Liver (tissue), 3 donors: ENCODE results near the gene MTFR1L.

Experiments used
- EGR1 ChIP-seq, 2 donors: IDR thresholded peaks; 2 replicates each; pipeline ENCODE4 v1.6.1; 2016 to 2018; ENCODE audit warnings: antibody characterized with exemption in 2 of 2, low read depth in 2 of 2
- JUND ChIP-seq, 2 donors: IDR thresholded peaks; 2 replicates each; pipeline ENCODE4 v1.6.1; 2016; ENCODE audit warnings: antibody characterized with exemption in 2 of 2
- NR2F2 ChIP-seq: IDR thresholded peaks from 2 replicates; pipeline ENCODE4 v1.6.1; 2016; ENCODE audit warnings: antibody characterized with exemption
- RAD21 ChIP-seq, 2 donors: IDR thresholded peaks; 2 replicates each; pipeline ENCODE4 v1.6.1; 2016; ENCODE audit warnings: antibody characterized with exemption in 2 of 2, mild to moderate bottlenecking in 2 of 2
- TAF1 ChIP-seq: conservative IDR thresholded peaks from 2 replicates; pipeline ENCODE4 v1.6.1; 2016; ENCODE audit warnings: antibody characterized with exemption, mild to moderate bottlenecking
- YY1 ChIP-seq: IDR thresholded peaks from 2 replicates; pipeline ENCODE4 v1.6.1; 2016; ENCODE audit warnings: antibody characterized with exemption, mild to moderate bottlenecking
- TF ChIP-seq, protein P1 (sequence below): fragments of 150-350 bp; IDR thresholded peaks from 2 replicates; pipeline ENCODE4 v1.5.1; 2017; ENCODE audit warnings: improper control_type of control experiment, low read depth, low read length; ENCODE audit not compliant: missing input control
- TF ChIP-seq, protein P2 (sequence below): IDR thresholded peaks from 2 replicates; pipeline ENCODE4 v1.6.1; 2016; ENCODE audit warnings: antibody characterized with exemption
- TF ChIP-seq, protein P3 (sequence below): IDR thresholded peaks from 2 replicates; pipeline ENCODE4 v1.6.1; 2016; ENCODE audit warnings: antibody characterized with exemption, mild to moderate bottlenecking
- donor health status: healthy.
- donor health status: healthy.

DNA sequence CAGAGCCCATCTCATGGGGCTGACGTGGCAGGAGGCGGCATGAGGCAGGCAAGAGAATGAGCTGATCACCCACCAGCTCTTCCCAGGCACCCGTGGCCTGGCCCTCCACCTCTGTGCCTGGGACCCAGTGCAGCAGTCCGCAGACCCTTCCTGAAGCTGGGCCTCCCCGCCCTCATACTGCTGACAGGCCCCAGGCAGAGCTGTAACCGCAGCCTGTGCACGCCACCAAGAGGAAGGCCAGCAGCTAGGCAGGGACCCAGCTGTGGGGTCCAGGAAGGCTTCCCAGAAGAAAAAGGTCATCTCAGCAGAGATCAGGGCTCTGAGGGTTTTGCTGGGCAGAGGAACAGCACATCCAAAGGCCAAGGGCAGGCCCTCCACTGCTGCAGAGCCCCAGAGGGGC lies 9.8 kb upstream of the MTFR1L start:
- TF ChIP-seq, protein P1, sequence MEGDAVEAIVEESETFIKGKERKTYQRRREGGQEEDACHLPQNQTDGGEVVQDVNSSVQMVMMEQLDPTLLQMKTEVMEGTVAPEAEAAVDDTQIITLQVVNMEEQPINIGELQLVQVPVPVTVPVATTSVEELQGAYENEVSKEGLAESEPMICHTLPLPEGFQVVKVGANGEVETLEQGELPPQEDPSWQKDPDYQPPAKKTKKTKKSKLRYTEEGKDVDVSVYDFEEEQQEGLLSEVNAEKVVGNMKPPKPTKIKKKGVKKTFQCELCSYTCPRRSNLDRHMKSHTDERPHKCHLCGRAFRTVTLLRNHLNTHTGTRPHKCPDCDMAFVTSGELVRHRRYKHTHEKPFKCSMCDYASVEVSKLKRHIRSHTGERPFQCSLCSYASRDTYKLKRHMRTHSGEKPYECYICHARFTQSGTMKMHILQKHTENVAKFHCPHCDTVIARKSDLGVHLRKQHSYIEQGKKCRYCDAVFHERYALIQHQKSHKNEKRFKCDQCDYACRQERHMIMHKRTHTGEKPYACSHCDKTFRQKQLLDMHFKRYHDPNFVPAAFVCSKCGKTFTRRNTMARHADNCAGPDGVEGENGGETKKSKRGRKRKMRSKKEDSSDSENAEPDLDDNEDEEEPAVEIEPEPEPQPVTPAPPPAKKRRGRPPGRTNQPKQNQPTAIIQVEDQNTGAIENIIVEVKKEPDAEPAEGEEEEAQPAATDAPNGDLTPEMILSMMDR, result no peak
- TF ChIP-seq TAF1 (no peak), NR2F2 (no peak), YY1 (no peak), RAD21 (IDR thresholded peaks at IDR 0.05) (no peak), JUND (IDR thresholded peaks at IDR 0.05) (no peak), EGR1 (IDR thresholded peaks at IDR 0.05; ENCODE audit: low read depth in 2 of 2) (no peak)
- TF ChIP-seq, protein P2, sequence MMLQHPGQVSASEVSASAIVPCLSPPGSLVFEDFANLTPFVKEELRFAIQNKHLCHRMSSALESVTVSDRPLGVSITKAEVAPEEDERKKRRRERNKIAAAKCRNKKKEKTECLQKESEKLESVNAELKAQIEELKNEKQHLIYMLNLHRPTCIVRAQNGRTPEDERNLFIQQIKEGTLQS, result no peak
- TF ChIP-seq, protein P3, sequence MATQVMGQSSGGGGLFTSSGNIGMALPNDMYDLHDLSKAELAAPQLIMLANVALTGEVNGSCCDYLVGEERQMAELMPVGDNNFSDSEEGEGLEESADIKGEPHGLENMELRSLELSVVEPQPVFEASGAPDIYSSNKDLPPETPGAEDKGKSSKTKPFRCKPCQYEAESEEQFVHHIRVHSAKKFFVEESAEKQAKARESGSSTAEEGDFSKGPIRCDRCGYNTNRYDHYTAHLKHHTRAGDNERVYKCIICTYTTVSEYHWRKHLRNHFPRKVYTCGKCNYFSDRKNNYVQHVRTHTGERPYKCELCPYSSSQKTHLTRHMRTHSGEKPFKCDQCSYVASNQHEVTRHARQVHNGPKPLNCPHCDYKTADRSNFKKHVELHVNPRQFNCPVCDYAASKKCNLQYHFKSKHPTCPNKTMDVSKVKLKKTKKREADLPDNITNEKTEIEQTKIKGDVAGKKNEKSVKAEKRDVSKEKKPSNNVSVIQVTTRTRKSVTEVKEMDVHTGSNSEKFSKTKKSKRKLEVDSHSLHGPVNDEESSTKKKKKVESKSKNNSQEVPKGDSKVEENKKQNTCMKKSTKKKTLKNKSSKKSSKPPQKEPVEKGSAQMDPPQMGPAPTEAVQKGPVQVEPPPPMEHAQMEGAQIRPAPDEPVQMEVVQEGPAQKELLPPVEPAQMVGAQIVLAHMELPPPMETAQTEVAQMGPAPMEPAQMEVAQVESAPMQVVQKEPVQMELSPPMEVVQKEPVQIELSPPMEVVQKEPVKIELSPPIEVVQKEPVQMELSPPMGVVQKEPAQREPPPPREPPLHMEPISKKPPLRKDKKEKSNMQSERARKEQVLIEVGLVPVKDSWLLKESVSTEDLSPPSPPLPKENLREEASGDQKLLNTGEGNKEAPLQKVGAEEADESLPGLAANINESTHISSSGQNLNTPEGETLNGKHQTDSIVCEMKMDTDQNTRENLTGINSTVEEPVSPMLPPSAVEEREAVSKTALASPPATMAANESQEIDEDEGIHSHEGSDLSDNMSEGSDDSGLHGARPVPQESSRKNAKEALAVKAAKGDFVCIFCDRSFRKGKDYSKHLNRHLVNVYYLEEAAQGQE, result no peak
